Tibial nerve (tissue), 4 donors: ENCODE measurements around the gene NPS. TPM values are rescaled to one million over a fixed set of nuclear protein-coding genes. Genes with fewer than 3 reads are reported as not detected.

ENCODE experiments used
- DNase-seq, 2 donors: peaks; one replicate each; pipeline ENCODE4 v3.0.0-alpha.2; 2019; ENCODE audit warnings: low spot score in 2 of 2
- H3K27ac ChIP-seq, 4 donors: fragments of 200-600 bp; sonication (generic) in 3 of 4; one replicate each; pipeline ENCODE4 v1.5.1; 2017 to 2019; ENCODE audit warnings: mild to moderate bottlenecking in 1 of 4
- H3K27me3 ChIP-seq, 2 donors: fragments of 200-600 bp; sonication (generic) in 1 of 2; one replicate each; pipeline versions ENCODE4 v1.5.1 to v1.6.0; 2017 to 2019
- H3K36me3 ChIP-seq, 3 donors: fragments of 200-600 bp; sonication (generic); one replicate each; pipeline ENCODE4 v1.5.1; 2018 to 2019
- H3K4me1 ChIP-seq, 4 donors: fragments of 200-600 bp; sonication (generic) in 3 of 4; one replicate each; pipeline ENCODE4 v1.5.1; 2017 to 2019
- H3K4me3 ChIP-seq, 4 donors: fragments of 200-600 bp; sonication (generic) in 3 of 4; one replicate each; pipeline ENCODE4 v1.5.1; 2017 to 2019; ENCODE audit warnings: mild to moderate bottlenecking in 1 of 4, moderate library complexity in 1 of 4
- H3K9me3 ChIP-seq, 4 donors: fragments of 200-600 bp; sonication (generic) in 3 of 4; one replicate each; pipeline ENCODE4 v1.5.1; 2017 to 2019
- EP300 ChIP-seq, 2 donors: sonication (generic); formaldehyde crosslinking; IDR thresholded peaks; one replicate each; pipeline ENCODE4 v1.6.1; 2017; ENCODE audit warnings: antibody characterized with exemption in 2 of 2, mild to moderate bottlenecking in 1 of 2
- POLR2A ChIP-seq, 2 donors: fragments of 450-650 bp; IDR thresholded peaks; one replicate each; pipeline ENCODE4 v1.6.1; 2017; ENCODE audit warnings: antibody characterized with exemption in 2 of 2, mild to moderate bottlenecking in 2 of 2, moderate library complexity in 2 of 2
- WGBS, 2 donors: methylation state at CpG; one replicate each; pipeline ENCODE4 v1.1.5; 2018; 5-methylcytosine and 5-hydroxymethylcytosine counted together
- total RNA-seq, 4 donors: library from RNA; depleted of rRNA; stranded (reverse); fragments of >200 nt; gene quantifications; one replicate each; pipeline ENCODE4 v1.1.0, GENCODE V29; 2016
- TF ChIP-seq, protein P1 (sequence below), 5 experiments: fragments of 200-600 bp in 3 of 5; fragments of 450-650 bp in 2 of 5; sonication (generic) in 3 of 5; IDR thresholded peaks; one replicate each; pipeline ENCODE4 v1.5.1; 2016 to 2019; ENCODE audit warnings: antibody characterized with exemption in 5 of 5, mild to moderate bottlenecking in 3 of 5, moderate library complexity in 2 of 5

Gene NPS
- total RNA-seq, 4 donors from 2014 or later: not detected

DNA sequence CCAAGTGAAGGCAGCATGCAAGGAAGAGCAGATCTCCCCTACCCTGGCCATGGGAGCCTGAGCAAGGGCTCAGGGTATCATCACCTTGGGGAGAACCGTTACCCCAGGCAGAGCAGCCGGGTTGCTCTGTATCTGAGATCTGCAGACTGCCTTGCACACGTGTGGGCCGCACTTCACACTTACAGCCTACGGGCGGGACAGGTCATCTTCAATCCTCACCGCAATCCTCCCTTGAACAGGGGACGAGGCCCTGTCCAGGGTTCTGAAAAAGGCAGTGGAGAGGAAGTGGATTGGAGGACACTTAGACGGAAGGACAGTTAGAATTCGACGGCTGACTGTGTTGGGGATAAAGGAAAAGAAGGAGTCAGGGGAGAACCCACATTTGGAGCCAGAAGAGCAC, 51.4 kb downstream of the NPS start:
- no peaks in the 10 kb centered on the region for H3K4me1 ChIP-seq
- H3K27me3 ChIP-seq: no peaks in the 10 kb centered on the region
- no peak for DNase-seq
- TF ChIP-seq, protein P1, sequence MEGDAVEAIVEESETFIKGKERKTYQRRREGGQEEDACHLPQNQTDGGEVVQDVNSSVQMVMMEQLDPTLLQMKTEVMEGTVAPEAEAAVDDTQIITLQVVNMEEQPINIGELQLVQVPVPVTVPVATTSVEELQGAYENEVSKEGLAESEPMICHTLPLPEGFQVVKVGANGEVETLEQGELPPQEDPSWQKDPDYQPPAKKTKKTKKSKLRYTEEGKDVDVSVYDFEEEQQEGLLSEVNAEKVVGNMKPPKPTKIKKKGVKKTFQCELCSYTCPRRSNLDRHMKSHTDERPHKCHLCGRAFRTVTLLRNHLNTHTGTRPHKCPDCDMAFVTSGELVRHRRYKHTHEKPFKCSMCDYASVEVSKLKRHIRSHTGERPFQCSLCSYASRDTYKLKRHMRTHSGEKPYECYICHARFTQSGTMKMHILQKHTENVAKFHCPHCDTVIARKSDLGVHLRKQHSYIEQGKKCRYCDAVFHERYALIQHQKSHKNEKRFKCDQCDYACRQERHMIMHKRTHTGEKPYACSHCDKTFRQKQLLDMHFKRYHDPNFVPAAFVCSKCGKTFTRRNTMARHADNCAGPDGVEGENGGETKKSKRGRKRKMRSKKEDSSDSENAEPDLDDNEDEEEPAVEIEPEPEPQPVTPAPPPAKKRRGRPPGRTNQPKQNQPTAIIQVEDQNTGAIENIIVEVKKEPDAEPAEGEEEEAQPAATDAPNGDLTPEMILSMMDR (IDR thresholded peaks at IDR 0.05): no peak
- TF ChIP-seq POLR2A (IDR thresholded peaks at IDR 0.05) (no peak), EP300 (IDR thresholded peaks at IDR 0.05) (no peak)
- H3K27ac ChIP-seq: no peak overlapping the region
- H3K9me3 ChIP-seq: no peaks in the 10 kb centered on the region
- H3K36me3 ChIP-seq: no peaks in the 10 kb centered on the region
- H3K4me3 ChIP-seq: no peak overlapping the region
- WGBS, 2 donors: 26 to 33% methylated on average over 11 of the region's 11 CpGs

Other genes starting within 250 kb of the NPS start
- gene FOXI2, start 187.9 kb downstream of the NPS start, total RNA-seq: under 1 TPM in 2 of 4 donors, not detected in 2; 0.59 to 0.87 TPM